Neural crest cell (in vitro differentiated cells): ENCODE measurements around the gene SH3RF3. TPM values are rescaled to one million over a fixed set of nuclear protein-coding genes. Genes with fewer than 3 reads are reported as not detected.

ENCODE experiments used
- DNase-seq: peaks from one replicate; pipeline ENCODE4 v3.0.0; 2021; ENCODE audit warnings: low read depth, mixed read lengths, low spot score
- H3K27ac Mint-ChIP-seq: one replicate; pipeline ENCODE4 v1.8.0; 2021; ENCODE audit warnings: mild to moderate bottlenecking, mixed read lengths; ENCODE audit not compliant: unreplicated experiment
- H3K27me3 Mint-ChIP-seq: 2 replicates; pipeline ENCODE4 v1.8.0; 2021; ENCODE audit warnings: low read depth, mild to moderate bottlenecking, mixed read lengths
- H3K36me3 Mint-ChIP-seq: 2 replicates; pipeline ENCODE4 v1.8.0; 2021; ENCODE audit warnings: low read depth, mild to moderate bottlenecking, mixed read lengths
- H3K4me1 Mint-ChIP-seq: 2 replicates; pipeline ENCODE4 v1.8.0; 2021; ENCODE audit warnings: mixed read lengths
- H3K4me3 Mint-ChIP-seq: one replicate; pipeline ENCODE4 v1.8.0; 2021; ENCODE audit warnings: mild to moderate bottlenecking, mixed read lengths
- H3K9me3 Mint-ChIP-seq: 2 replicates; pipeline ENCODE4 v1.8.0; 2021; ENCODE audit warnings: mixed read lengths
- total RNA-seq: library from RNA; stranded (reverse); gene quantifications from 2 replicates; pipeline ENCODE4 v1.2.1, GENCODE V29; 2021
- TF ChIP-seq, protein P1 (sequence below): fragments of 200-600 bp; sonication (generic); conservative IDR thresholded peaks from 2 replicates; pipeline ENCODE4 v1.5.0; 2021; ENCODE audit warnings: antibody characterized with exemption, mild to moderate bottlenecking

Gene SH3RF3
- total RNA-seq, 1 donor from 2014 or later = 0.70 TPM

DNA sequence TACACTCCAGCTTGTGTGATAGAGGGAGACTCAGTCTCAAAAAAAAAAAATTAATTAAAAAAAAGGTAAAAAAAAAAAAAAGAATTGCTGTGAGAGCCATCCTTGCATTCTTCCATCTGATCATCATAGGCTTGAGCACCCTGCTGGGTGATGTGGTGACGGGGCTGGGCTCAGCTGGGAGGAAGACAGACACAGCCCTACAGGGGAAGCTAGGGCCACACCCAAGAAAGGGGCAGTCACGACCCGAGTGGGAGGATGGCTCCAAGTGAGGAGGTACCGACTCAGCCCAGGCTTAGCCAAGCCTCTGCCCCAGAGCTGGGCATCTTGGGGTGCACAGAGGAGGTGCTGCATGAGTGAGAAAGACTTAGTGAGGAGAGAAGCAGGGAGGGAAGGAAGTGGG, 165.5 kb downstream of the SH3RF3 start:
- no peak overlapping the region for H3K27ac Mint-ChIP-seq
- TF ChIP-seq, protein P1, sequence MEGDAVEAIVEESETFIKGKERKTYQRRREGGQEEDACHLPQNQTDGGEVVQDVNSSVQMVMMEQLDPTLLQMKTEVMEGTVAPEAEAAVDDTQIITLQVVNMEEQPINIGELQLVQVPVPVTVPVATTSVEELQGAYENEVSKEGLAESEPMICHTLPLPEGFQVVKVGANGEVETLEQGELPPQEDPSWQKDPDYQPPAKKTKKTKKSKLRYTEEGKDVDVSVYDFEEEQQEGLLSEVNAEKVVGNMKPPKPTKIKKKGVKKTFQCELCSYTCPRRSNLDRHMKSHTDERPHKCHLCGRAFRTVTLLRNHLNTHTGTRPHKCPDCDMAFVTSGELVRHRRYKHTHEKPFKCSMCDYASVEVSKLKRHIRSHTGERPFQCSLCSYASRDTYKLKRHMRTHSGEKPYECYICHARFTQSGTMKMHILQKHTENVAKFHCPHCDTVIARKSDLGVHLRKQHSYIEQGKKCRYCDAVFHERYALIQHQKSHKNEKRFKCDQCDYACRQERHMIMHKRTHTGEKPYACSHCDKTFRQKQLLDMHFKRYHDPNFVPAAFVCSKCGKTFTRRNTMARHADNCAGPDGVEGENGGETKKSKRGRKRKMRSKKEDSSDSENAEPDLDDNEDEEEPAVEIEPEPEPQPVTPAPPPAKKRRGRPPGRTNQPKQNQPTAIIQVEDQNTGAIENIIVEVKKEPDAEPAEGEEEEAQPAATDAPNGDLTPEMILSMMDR = no peak
- H3K4me3 Mint-ChIP-seq = no peak overlapping the region
- H3K27me3 Mint-ChIP-seq = no peaks in the 10 kb centered on the region
- no peaks in the 10 kb centered on the region for H3K9me3 Mint-ChIP-seq
- no peaks in the 10 kb centered on the region for H3K4me1 Mint-ChIP-seq
- DNase-seq = no peak
- no peaks in the 10 kb centered on the region for H3K36me3 Mint-ChIP-seq

DNA sequence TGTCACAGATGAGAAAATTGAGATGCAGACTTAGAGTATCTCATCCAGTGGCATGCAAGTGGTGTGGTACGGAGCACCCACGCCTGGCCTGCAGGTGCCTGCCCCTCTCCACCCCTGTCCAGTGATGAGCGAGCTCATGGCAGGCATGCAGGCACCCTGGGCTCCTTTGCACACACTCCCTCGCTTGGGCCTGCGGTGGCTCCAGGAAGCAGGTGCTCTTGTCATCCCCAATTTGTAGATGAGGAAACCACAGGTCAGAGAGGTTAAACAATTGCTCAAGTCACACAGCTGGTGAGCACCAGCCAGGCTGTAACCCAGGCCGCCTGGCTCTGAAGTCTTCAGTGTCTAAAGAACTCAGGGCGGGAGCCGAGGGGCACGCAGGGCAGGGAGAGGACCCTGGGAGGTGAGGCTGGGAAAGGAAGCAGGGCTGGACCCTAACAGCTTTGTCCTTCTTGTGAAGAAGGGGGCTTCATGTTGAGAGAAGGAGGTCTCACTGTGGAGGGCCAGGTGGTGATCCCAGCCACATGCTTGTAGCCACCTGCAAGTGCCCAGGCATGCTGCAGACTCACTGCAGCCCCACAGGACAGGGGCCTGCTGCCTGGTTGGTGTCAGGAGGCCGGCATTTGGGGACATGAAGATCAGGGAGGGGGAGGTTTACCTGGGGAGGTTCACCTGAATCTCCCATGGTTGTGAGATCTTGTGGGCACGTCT, 166.2 kb downstream of the SH3RF3 start:
- H3K4me3 Mint-ChIP-seq = no peak overlapping the region
- TF ChIP-seq, protein P1 = no peak
- no peaks in the 10 kb centered on the region for H3K27me3 Mint-ChIP-seq
- H3K36me3 Mint-ChIP-seq = no peaks in the 10 kb centered on the region
- no peak overlapping the region for H3K27ac Mint-ChIP-seq
- no peaks in the 10 kb centered on the region for H3K4me1 Mint-ChIP-seq
- DNase-seq = no peak
- no peaks in the 10 kb centered on the region for H3K9me3 Mint-ChIP-seq

DNA sequence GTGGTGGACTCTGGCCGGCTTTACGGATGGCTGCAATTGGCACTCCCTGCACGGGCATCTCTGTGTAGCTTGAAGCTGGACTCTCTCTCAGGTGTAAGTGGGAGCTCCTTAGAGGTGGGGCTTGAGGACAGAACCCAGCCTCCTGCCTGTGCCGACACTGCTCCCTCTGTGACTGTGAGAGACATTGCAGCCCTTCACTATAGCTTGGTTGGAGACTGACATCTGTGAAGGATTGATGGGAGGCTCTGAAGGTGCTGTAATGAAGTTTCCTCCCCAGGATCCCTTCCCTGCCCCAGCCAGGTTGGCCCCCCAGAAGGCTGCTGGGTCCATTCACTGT, 166.7 kb downstream of the SH3RF3 start:
- no peak overlapping the region for H3K4me3 Mint-ChIP-seq
- H3K9me3 Mint-ChIP-seq = no peaks in the 10 kb centered on the region
- DNase-seq = no peak
- H3K36me3 Mint-ChIP-seq = no peaks in the 10 kb centered on the region
- no peak overlapping the region for H3K27ac Mint-ChIP-seq
- TF ChIP-seq, protein P1 = no peak
- no peaks in the 10 kb centered on the region for H3K4me1 Mint-ChIP-seq
- H3K27me3 Mint-ChIP-seq = no peaks in the 10 kb centered on the region

DNA sequence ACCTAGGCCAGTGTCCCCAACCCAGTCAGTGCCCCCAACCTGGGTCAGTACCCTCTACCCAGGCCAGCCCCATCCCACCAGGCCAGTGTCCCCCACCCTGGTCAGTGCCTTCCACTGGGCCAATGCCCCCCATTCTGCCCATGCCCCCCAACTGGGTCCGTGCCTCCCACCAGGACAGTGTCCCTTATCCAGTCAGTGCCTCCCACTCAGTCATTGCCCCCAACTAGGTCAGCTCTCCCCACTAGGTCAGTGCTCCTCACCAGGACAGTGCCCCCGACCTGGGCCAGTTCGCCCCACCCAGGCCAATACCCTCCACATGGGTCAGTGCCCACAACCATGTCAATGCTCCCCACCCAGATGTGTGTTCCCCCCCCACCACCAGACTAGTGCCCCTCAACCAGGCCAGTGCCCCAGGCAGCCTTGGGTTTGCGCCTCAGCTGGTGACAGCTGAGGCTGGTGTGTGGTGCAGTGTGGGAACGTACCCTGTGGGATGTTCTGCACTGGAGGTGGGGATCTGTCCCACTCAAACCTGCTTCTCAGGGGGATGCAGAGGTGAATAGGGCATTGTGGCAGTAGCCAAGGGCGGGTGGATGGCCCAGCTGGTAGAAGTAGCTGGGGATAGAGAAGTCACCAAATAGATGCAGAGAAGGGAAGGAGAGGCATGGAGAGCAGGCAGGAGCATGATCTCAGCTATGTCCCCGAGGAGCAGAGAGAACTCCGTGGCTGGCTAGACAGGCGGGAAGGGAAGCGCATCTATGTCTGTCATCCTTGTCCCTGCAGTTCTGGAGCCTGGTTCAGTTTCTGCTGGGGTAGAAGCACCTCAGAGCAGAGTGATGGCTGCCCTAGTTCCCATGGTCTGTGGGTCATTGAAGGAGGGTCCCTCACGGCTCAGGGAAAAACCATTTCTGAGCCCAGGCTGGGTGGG, 168.8 kb downstream of the SH3RF3 start:
- Mint-ChIP-seq H3K4me1 (no peaks in the 10 kb centered on the region), H3K36me3 (no peaks in the 10 kb centered on the region), H3K9me3 (no peaks in the 10 kb centered on the region), H3K4me3 (no peak overlapping the region), H3K27ac (no peak overlapping the region), H3K27me3 (no peaks in the 10 kb centered on the region)
- TF ChIP-seq, protein P1 = no peak
- DNase-seq = no peak

DNA sequence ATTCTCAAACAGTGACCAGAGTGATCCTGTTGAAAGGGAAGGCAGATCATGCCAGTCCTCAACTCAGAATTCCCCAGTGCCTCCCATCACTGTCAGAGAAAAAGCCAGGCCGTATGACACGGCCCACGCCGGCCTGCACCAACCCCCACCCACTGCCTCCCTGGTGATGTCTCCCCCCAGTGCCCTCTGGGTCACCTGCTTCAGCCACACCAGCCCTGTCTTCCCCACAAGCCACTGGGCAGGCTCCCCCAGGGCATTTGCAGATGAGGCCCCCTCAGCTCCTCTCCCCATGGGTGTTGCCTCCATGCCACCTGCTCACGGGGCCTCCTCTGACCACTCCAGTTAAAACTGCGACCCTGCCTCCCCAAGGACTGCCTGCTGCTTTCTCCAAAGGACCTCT, 169.8 kb downstream of the SH3RF3 start:
- TF ChIP-seq, protein P1 = no peak
- Mint-ChIP-seq H3K4me1 (no peaks in the 10 kb centered on the region), H3K36me3 (no peaks in the 10 kb centered on the region), H3K9me3 (no peaks in the 10 kb centered on the region), H3K27me3 (no peaks in the 10 kb centered on the region), H3K27ac (peak overlapping the region; percentile 88), H3K4me3 (no peak overlapping the region)
- no peak for DNase-seq
